Type B pancreatic cell (in vitro differentiated cells): Measurements from ENCODE around the gene CACNA1D. TPM values are rescaled to one million over a fixed set of nuclear protein-coding genes. Genes with fewer than 3 reads are reported as not detected.

Experiments used
- DNase-seq: peaks from one replicate; pipeline ENCODE4 v3.0.0; 2021; ENCODE audit warnings: mixed read lengths; ENCODE audit not compliant: unreplicated experiment; ENCODE audit errors: extremely low spot score
- H3K27ac Mint-ChIP-seq: 2 replicates; pipeline ENCODE4 v1.8.0; 2021; ENCODE audit warnings: mild to moderate bottlenecking, mixed read lengths
- H3K27me3 Mint-ChIP-seq: 2 replicates; pipeline ENCODE4 v1.8.0; 2021; ENCODE audit warnings: mixed read lengths
- H3K36me3 Mint-ChIP-seq: 2 replicates; pipeline ENCODE4 v1.8.0; 2021; ENCODE audit warnings: mixed read lengths
- H3K4me1 Mint-ChIP-seq: one replicate; pipeline ENCODE4 v1.8.0; 2021; ENCODE audit warnings: mixed read lengths; ENCODE audit not compliant: unreplicated experiment
- H3K4me3 Mint-ChIP-seq: 2 replicates; pipeline ENCODE4 v1.8.0; 2021; ENCODE audit warnings: mild to moderate bottlenecking, mixed read lengths
- H3K9me3 Mint-ChIP-seq: 2 replicates; pipeline ENCODE4 v1.8.0; 2021; ENCODE audit warnings: mixed read lengths
- total RNA-seq: library from RNA; stranded (reverse); gene quantifications from 2 replicates; pipeline ENCODE4 v1.2.1, GENCODE V29; 2021; ENCODE audit warnings: low replicate concordance
- TF ChIP-seq, protein P1 (sequence below): fragments of 200-600 bp; sonication (generic); conservative IDR thresholded peaks from 2 replicates; pipeline ENCODE4 v1.5.0; 2021; ENCODE audit warnings: antibody characterized with exemption, mild to moderate bottlenecking

The CACNA1D gene
- total RNA-seq, 1 donor from 2014 or later, result 17.4 TPM

DNA sequence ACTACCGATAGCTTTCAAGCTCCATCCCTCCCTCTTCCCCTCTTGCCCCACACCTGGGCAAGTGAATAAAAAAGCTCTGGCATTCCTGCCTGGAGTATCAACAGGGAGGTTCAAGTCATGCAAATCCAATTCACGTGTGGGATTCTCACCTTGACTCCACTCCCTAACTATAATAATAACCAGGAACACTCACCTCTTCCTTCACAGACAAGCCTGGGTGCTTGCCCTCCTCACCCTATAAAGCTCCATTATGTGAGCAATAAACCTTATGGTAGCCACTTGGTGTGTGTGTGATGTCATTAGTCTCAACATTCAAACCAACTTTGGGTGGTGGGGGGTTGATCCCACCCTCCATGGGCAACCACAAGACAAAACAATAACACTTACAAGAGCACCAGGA is 335.2 kb downstream of the CACNA1D start:
- Mint-ChIP-seq H3K4me1 (peaks cover 3% of the 10 kb centered on the region), H3K27me3 (no peaks in the 10 kb centered on the region), H3K36me3 (peaks cover 4% of the 10 kb centered on the region), H3K4me3 (no peak overlapping the region), H3K9me3 (no peaks in the 10 kb centered on the region), H3K27ac (no peak overlapping the region)
- DNase-seq, result no peak
- TF ChIP-seq, protein P1, sequence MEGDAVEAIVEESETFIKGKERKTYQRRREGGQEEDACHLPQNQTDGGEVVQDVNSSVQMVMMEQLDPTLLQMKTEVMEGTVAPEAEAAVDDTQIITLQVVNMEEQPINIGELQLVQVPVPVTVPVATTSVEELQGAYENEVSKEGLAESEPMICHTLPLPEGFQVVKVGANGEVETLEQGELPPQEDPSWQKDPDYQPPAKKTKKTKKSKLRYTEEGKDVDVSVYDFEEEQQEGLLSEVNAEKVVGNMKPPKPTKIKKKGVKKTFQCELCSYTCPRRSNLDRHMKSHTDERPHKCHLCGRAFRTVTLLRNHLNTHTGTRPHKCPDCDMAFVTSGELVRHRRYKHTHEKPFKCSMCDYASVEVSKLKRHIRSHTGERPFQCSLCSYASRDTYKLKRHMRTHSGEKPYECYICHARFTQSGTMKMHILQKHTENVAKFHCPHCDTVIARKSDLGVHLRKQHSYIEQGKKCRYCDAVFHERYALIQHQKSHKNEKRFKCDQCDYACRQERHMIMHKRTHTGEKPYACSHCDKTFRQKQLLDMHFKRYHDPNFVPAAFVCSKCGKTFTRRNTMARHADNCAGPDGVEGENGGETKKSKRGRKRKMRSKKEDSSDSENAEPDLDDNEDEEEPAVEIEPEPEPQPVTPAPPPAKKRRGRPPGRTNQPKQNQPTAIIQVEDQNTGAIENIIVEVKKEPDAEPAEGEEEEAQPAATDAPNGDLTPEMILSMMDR, result no peak

DNA sequence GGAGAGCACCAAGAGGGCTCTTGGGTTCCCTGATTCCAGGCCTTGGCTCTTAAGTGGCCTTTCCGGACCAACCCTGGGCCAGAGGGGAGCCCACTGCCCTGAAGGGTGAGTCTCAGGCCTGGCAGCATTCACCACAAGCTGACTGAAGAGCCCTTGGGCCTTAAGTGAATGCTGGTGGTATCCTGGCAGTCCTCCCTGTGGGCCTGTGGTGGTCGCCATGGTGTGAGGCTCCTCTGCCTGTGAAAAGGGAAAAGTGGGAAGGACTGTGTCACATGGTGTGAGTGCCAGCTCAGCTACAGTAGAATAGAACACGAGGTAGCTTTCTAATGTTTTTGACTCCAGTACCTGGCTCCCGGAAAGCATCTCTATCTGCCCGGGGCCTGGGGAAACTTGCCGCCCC is 336.5 kb downstream of the CACNA1D start:
- Mint-ChIP-seq H3K36me3 (peaks cover 4% of the 10 kb centered on the region), H3K27me3 (no peaks in the 10 kb centered on the region), H3K27ac (no peak overlapping the region), H3K9me3 (no peaks in the 10 kb centered on the region), H3K4me3 (no peak overlapping the region), H3K4me1 (peaks cover 3% of the 10 kb centered on the region)
- TF ChIP-seq, protein P1, result no peak
- no peak for DNase-seq

DNA sequence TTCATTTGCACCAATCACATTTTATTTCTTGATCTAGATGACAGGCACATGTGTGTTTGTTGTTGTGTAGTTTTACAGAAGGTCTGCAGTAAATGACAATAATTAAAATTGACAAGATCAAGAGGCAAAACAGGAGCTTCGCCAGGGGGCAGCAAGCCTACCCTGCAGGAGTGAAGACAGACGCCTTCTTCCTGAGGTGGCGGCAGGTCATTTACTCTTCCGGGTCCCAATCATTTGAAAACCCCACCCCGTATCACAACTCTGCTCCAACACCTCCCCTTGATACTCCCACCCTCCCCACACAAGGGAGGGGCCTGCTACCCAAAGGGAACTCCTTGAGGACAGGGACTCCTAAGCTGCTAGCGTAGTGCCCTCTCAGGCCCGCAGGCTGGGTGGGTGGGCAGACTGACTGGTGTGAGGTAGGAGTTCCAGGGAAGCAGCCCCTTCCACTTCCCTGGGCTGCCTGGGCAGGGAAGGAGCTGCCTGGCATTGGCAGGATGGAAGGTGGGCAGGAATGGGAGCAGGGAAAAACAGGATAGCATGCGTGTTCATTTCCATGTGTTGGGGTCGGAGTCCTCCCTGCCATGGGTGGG is 338.7 kb downstream of the CACNA1D start:
- no peak for DNase-seq
- peaks cover 3% of the 10 kb centered on the region for H3K4me1 Mint-ChIP-seq
- H3K27ac Mint-ChIP-seq, result no peak overlapping the region
- no peak overlapping the region for H3K4me3 Mint-ChIP-seq
- peaks cover 4% of the 10 kb centered on the region for H3K36me3 Mint-ChIP-seq
- H3K27me3 Mint-ChIP-seq, result no peaks in the 10 kb centered on the region
- no peaks in the 10 kb centered on the region for H3K9me3 Mint-ChIP-seq
- TF ChIP-seq, protein P1, result no peak

DNA sequence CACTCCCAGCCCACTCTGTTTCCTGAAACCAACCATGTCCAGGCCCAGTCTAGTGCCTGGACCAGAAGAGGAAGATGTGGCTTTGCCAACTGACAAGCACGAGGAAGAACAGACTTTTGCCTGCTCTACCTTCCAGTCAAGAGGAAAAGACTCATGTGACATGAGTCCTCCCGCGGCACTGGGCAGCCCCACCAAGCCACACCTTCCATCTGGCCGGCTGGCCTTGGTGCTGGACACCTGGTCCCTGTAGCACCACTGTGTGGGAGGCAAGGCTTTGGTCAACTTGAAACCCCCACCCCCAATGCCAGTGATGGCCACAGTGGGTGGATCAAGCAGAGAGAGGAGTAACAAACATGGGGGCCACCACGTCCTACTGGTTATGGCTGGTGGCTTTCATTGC is 339.3 kb downstream of the CACNA1D start:
- Mint-ChIP-seq H3K9me3 (no peaks in the 10 kb centered on the region), H3K4me3 (no peak overlapping the region), H3K27me3 (no peaks in the 10 kb centered on the region), H3K4me1 (peaks cover 3% of the 10 kb centered on the region), H3K27ac (no peak overlapping the region), H3K36me3 (peaks cover 4% of the 10 kb centered on the region)
- TF ChIP-seq, protein P1, result no peak
- no peak for DNase-seq

DNA sequence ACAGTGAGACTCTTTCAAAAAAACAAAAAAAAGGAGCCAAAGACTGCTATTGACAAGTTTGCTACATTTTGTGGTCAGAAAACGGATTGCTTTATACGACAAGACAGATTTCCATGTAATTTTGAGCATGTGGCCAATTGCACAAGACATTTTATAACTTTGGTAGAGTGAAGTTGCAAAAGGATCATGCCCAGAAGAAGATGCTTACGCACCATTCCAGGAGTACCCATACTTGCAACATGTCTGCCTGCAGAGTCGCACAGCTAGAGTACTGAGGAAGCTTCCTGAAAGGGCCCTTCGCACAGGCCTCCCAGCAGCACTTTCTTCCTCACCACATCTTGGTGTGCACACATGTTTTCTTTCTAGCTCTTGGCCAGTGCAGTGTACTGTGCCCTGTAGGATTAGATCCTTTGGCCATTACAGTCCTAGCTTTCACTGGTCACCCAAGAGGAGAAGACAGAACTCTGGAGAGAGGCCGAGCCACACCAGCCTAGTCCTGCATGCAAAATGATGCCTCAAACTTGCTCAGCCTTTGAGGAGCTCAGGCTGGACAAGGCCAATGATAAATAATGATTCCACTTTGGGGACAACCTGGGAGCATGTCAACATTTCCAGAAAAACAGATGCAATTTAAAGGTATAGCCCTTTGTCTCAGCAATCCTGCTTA is 340.2 kb downstream of the CACNA1D start:
- Mint-ChIP-seq H3K36me3 (peaks cover 4% of the 10 kb centered on the region), H3K4me3 (no peak overlapping the region), H3K9me3 (no peaks in the 10 kb centered on the region), H3K4me1 (peaks cover 3% of the 10 kb centered on the region), H3K27ac (no peak overlapping the region), H3K27me3 (no peaks in the 10 kb centered on the region)
- DNase-seq, result no peak
- TF ChIP-seq, protein P1, result no peak
